ENCODE data around the gene TMEM132A. TPM values are rescaled to one million over a fixed set of nuclear protein-coding genes. Genes with fewer than 3 reads are reported as not detected.

The TMEM132A gene
- total RNA-seq, 1 experiment from 2014 or later, result 114 TPM

- no peak for TF ChIP-seq RORB (CRISPR knock-in tag; IDR thresholded peaks at IDR 0.05)
- TF ChIP-seq, protein P1, sequence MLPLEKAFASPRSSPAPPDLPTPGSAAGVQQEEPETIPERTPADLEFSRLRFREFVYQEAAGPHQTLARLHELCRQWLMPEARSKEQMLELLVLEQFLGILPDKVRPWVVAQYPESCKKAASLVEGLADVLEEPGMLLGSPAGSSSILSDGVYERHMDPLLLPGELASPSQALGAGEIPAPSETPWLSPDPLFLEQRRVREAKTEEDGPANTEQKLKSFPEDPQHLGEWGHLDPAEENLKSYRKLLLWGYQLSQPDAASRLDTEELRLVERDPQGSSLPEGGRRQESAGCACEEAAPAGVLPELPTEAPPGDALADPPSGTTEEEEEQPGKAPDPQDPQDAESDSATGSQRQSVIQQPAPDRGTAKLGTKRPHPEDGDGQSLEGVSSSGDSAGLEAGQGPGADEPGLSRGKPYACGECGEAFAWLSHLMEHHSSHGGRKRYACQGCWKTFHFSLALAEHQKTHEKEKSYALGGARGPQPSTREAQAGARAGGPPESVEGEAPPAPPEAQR (CRISPR knock-in tag; IDR thresholded peaks at IDR 0.05), result no peak
- no peak for TF ChIP-seq CDX4 (CRISPR knock-in tag; IDR thresholded peaks at IDR 0.05; ENCODE audit: borderline replicate concordance)
- TF ChIP-seq MAX (CRISPR knock-in tag; IDR thresholded peaks at IDR 0.05), result no peak
- TF ChIP-seq, protein P2, sequence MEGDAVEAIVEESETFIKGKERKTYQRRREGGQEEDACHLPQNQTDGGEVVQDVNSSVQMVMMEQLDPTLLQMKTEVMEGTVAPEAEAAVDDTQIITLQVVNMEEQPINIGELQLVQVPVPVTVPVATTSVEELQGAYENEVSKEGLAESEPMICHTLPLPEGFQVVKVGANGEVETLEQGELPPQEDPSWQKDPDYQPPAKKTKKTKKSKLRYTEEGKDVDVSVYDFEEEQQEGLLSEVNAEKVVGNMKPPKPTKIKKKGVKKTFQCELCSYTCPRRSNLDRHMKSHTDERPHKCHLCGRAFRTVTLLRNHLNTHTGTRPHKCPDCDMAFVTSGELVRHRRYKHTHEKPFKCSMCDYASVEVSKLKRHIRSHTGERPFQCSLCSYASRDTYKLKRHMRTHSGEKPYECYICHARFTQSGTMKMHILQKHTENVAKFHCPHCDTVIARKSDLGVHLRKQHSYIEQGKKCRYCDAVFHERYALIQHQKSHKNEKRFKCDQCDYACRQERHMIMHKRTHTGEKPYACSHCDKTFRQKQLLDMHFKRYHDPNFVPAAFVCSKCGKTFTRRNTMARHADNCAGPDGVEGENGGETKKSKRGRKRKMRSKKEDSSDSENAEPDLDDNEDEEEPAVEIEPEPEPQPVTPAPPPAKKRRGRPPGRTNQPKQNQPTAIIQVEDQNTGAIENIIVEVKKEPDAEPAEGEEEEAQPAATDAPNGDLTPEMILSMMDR (IDR thresholded peaks at IDR 0.05), result no peak
- no peak for TF ChIP-seq JUN (CRISPR knock-in tag; IDR thresholded peaks at IDR 0.05)
- TF ChIP-seq, protein P3, sequence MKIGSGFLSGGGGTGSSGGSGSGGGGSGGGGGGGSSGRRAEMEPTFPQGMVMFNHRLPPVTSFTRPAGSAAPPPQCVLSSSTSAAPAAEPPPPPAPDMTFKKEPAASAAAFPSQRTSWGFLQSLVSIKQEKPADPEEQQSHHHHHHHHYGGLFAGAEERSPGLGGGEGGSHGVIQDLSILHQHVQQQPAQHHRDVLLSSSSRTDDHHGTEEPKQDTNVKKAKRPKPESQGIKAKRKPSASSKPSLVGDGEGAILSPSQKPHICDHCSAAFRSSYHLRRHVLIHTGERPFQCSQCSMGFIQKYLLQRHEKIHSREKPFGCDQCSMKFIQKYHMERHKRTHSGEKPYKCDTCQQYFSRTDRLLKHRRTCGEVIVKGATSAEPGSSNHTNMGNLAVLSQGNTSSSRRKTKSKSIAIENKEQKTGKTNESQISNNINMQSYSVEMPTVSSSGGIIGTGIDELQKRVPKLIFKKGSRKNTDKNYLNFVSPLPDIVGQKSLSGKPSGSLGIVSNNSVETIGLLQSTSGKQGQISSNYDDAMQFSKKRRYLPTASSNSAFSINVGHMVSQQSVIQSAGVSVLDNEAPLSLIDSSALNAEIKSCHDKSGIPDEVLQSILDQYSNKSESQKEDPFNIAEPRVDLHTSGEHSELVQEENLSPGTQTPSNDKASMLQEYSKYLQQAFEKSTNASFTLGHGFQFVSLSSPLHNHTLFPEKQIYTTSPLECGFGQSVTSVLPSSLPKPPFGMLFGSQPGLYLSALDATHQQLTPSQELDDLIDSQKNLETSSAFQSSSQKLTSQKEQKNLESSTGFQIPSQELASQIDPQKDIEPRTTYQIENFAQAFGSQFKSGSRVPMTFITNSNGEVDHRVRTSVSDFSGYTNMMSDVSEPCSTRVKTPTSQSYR (CRISPR knock-in tag; IDR thresholded peaks at IDR 0.05), result no peak
- TF ChIP-seq SOX15 (CRISPR knock-in tag; IDR thresholded peaks at IDR 0.05), result no peak
- no peak for TF ChIP-seq NFE2L1 (CRISPR knock-in tag; IDR thresholded peaks at IDR 0.05)
- TF ChIP-seq, protein P4, sequence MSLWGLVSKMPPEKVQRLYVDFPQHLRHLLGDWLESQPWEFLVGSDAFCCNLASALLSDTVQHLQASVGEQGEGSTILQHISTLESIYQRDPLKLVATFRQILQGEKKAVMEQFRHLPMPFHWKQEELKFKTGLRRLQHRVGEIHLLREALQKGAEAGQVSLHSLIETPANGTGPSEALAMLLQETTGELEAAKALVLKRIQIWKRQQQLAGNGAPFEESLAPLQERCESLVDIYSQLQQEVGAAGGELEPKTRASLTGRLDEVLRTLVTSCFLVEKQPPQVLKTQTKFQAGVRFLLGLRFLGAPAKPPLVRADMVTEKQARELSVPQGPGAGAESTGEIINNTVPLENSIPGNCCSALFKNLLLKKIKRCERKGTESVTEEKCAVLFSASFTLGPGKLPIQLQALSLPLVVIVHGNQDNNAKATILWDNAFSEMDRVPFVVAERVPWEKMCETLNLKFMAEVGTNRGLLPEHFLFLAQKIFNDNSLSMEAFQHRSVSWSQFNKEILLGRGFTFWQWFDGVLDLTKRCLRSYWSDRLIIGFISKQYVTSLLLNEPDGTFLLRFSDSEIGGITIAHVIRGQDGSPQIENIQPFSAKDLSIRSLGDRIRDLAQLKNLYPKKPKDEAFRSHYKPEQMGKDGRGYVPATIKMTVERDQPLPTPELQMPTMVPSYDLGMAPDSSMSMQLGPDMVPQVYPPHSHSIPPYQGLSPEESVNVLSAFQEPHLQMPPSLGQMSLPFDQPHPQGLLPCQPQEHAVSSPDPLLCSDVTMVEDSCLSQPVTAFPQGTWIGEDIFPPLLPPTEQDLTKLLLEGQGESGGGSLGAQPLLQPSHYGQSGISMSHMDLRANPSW (CRISPR knock-in tag; conservative IDR thresholded peaks at IDR 0.05; ENCODE audit: low read depth), result no peak
- TF ChIP-seq NR3C1 (CRISPR knock-in tag; conservative IDR thresholded peaks at IDR 0.05; ENCODE audit: low read depth), result no peak
- no peak for TF ChIP-seq TEAD1 (CRISPR knock-in tag; IDR thresholded peaks at IDR 0.05)
- H3K27me3 Mint-ChIP-seq (ENCODE audit: low read depth), result no peaks in the 10 kb centered on the region; the same call in 1 of the 2 replicates
- POLR2A ChIA-PET, result no interaction called here
- H3K4me1 Mint-ChIP-seq, result peaks cover 20% of the 10 kb centered on the region
- H3K4me3 Mint-ChIP-seq, result peak overlapping the region; percentile 88; the same call in 1 of the 2 replicates
- peaks cover 18% of the 10 kb centered on the region for H3K36me3 Mint-ChIP-seq
- DNase-seq (ENCODE audit: low spot score) (no peak), ATAC-seq (no peak)
- H3K9me3 Mint-ChIP-seq, result no peaks in the 10 kb centered on the region
- no peak overlapping the region for H3K27ac Mint-ChIP-seq
- CTCF ChIA-PET, result interaction anchor here (2.0 kb wide), 1 partner anchor 11 kb away, joined by 4 read pairs; no protein-coding TSS in a partner anchor
Measured at GRCh38 chr11:60926500-60926899, 2.2 kb downstream of the TMEM132A start.

DNA sequence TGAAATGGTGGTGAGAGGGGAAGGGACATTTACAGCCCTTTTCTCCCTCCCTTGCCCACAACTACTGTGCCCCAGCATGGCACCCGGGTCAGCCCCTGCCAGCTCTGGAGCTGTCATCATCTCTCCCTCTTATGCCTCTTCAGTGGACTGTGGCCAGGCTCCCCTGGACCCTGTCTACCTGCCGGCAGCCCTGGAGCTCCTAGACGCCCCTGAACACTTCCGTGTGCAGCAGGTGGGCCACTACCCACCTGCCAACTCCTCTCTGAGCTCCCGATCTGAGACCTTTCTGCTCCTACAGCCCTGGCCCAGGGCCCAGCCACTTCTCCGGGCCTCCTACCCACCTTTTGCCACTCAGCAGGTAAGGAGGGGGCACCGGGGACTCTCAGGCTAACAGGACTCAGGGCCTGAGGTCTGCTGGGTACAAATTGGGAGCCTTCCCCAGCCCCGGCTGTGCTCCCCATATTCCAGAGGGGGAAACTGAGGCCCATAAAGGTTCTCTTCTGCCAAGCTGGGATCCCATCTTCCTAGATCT is 2.9 kb downstream of the TMEM132A start:
- CTCF ChIA-PET, result interaction anchor here (2.0 kb wide), 1 partner anchor 12 kb away, joined by 4 read pairs; no protein-coding TSS in a partner anchor
- TF ChIP-seq, protein P5, sequence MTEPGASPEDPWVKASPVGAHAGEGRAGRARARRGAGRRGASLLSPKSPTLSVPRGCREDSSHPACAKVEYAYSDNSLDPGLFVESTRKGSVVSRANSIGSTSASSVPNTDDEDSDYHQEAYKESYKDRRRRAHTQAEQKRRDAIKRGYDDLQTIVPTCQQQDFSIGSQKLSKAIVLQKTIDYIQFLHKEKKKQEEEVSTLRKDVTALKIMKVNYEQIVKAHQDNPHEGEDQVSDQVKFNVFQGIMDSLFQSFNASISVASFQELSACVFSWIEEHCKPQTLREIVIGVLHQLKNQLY (CRISPR knock-in tag; IDR thresholded peaks at IDR 0.05), result no peak
- TF ChIP-seq, protein P2 (IDR thresholded peaks at IDR 0.05), result no peak
- TF ChIP-seq EMX1 (CRISPR knock-in tag; IDR thresholded peaks at IDR 0.05) (no peak), MXD4 (CRISPR knock-in tag; IDR thresholded peaks at IDR 0.05; ENCODE audit: borderline replicate concordance) (no peak)
- TF ChIP-seq, protein P6, sequence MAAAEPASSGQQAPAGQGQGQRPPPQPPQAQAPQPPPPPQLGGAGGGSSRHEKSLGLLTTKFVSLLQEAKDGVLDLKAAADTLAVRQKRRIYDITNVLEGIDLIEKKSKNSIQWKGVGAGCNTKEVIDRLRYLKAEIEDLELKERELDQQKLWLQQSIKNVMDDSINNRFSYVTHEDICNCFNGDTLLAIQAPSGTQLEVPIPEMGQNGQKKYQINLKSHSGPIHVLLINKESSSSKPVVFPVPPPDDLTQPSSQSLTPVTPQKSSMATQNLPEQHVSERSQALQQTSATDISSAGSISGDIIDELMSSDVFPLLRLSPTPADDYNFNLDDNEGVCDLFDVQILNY (CRISPR knock-in tag; IDR thresholded peaks at IDR 0.05), result no peak

More for the DNA sequence above, 2.9 kb downstream of the TMEM132A start:
- POLR2A ChIA-PET, result no interaction called here
- no peak overlapping the region for H3K27ac Mint-ChIP-seq
- ATAC-seq (no peak), DNase-seq (ENCODE audit: low spot score) (no peak)
- H3K36me3 Mint-ChIP-seq, result peaks cover 20% of the 10 kb centered on the region
- no peaks in the 10 kb centered on the region for H3K9me3 Mint-ChIP-seq
- peaks cover 20% of the 10 kb centered on the region for H3K4me1 Mint-ChIP-seq
- H3K4me3 Mint-ChIP-seq, result peak overlapping the region; percentile 4; the same call in 1 of the 2 replicates
- no peaks in the 10 kb centered on the region; the same call in 1 of the 2 replicates for H3K27me3 Mint-ChIP-seq (ENCODE audit: low read depth)
